ENCODE data around the gene CACNA2D3.

The CACNA2D3 gene

GRCh38 chr3:54171509-54171908 lies 49.2 kb downstream of the CACNA2D3 start:
- no peak for DNase-seq (ENCODE audit: low read depth)

GRCh38 chr3:54171951-54172350 lies 49.6 kb downstream of the CACNA2D3 start:
- no peak for DNase-seq (ENCODE audit: low read depth)

- no peak for DNase-seq (ENCODE audit: low read depth)
Observed at GRCh38 chr3:54173371-54173770, 51.0 kb downstream of the CACNA2D3 start.

GRCh38 chr3:54176106-54176505 lies 53.8 kb downstream of the CACNA2D3 start:
- DNase-seq (ENCODE audit: low read depth), result no peak

- DNase-seq (ENCODE audit: low read depth), result no peak
Observed at GRCh38 chr3:54177816-54178215, 55.5 kb downstream of the CACNA2D3 start.

- no peak for DNase-seq (ENCODE audit: low read depth)
Observed at GRCh38 chr3:54178376-54178775, 56.0 kb downstream of the CACNA2D3 start.

- no peak for DNase-seq (ENCODE audit: low read depth)
Observed at GRCh38 chr3:54180921-54181320, 58.6 kb downstream of the CACNA2D3 start.

- DNase-seq (ENCODE audit: low read depth), result no peak
Observed at GRCh38 chr3:54182242-54182641, 59.9 kb downstream of the CACNA2D3 start.

GRCh38 chr3:54185740-54186139 lies 63.4 kb downstream of the CACNA2D3 start:
- DNase-seq (ENCODE audit: low read depth), result no peak

- peak; percentile 9 for DNase-seq (ENCODE audit: low read depth)
Observed at GRCh38 chr3:54188176-54188791, 65.9 kb downstream of the CACNA2D3 start.

GRCh38 chr3:54191220-54191619 lies 68.9 kb downstream of the CACNA2D3 start:
- no peak for DNase-seq (ENCODE audit: low read depth)

- no peak for DNase-seq (ENCODE audit: low read depth)
Observed at GRCh38 chr3:54192026-54192425, 69.7 kb downstream of the CACNA2D3 start.

GRCh38 chr3:54193093-54193492 lies 70.7 kb downstream of the CACNA2D3 start:
- no peak for DNase-seq (ENCODE audit: low read depth)

GRCh38 chr3:54196360-54196991 lies 74.1 kb downstream of the CACNA2D3 start:
- no peak for DNase-seq (ENCODE audit: low read depth)

- DNase-seq (ENCODE audit: low read depth), result no peak
Observed at GRCh38 chr3:54197509-54197908, 75.2 kb downstream of the CACNA2D3 start.

GRCh38 chr3:54198556-54198955 lies 76.2 kb downstream of the CACNA2D3 start:
- no peak for DNase-seq (ENCODE audit: low read depth)

- DNase-seq (ENCODE audit: low read depth), result no peak
Observed at GRCh38 chr3:54202054-54202453, 79.7 kb downstream of the CACNA2D3 start.

GRCh38 chr3:54202651-54203248 lies 80.4 kb downstream of the CACNA2D3 start:
- DNase-seq (ENCODE audit: low read depth), result no peak

GRCh38 chr3:54206874-54207273 lies 84.5 kb downstream of the CACNA2D3 start:
- no peak for DNase-seq (ENCODE audit: low read depth)

GRCh38 chr3:54211097-54211496 lies 88.7 kb downstream of the CACNA2D3 start:
- no peak for DNase-seq (ENCODE audit: low read depth)

- no peak for DNase-seq (ENCODE audit: low read depth)
Observed at GRCh38 chr3:54212723-54213122, 90.4 kb downstream of the CACNA2D3 start.

GRCh38 chr3:54213907-54214306 lies 91.6 kb downstream of the CACNA2D3 start:
- no peak for DNase-seq (ENCODE audit: low read depth)

- no peak for DNase-seq (ENCODE audit: low read depth)
Observed at GRCh38 chr3:54214845-54215244, 92.5 kb downstream of the CACNA2D3 start.

- DNase-seq (ENCODE audit: low read depth), result no peak
Observed at GRCh38 chr3:54215521-54215920, 93.2 kb downstream of the CACNA2D3 start.
